ENCODE measurements around the gene KRTAP5-2.
"Not testable (repeated sequence)": the region's sequence is repeated elsewhere in the genome, so short reads cannot be mapped to it uniquely, and the experiment has no call there.

Gene KRTAP5-2

DNA sequence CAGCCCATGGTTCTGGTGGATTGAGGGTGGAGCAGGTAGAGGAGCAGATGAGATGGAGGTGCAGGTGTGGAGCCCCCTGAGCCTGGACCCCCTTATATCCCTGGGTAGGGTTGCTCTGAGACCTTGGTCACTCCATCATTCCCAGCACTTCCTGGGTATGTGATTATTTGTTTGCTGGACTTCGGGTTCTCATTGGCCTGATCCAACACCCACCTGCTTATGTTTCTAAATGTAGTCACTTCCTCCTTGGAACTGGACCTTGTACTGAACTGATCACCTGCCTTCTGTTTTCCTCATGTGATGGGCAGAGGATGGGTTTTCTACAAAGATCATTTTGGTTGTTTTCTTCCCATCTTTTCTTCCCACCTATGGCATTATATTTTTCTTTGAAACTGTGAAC is 24.0 kb upstream of the KRTAP5-2 start, which contains the start of gene KRTAP5-4:
Gene KRTAP5-4, minus strand, starts transcription at position 53 of the 400 bp plus-strand sequence. Its CDS starts 45 bp downstream, at position 8.
- Histone ChIP-seq H3K9me3 (no peaks in the 10 kb centered on the region), H3K36me3 (no peaks in the 10 kb centered on the region), H3K4me3 (ENCODE audit: low read depth, low read length) (no peak within 1 kb of the TSS), H3K4me1 (no peaks in the 10 kb centered on the region), H3K27me3 (no peaks in the 10 kb centered on the region)
- no peak for TF ChIP-seq CTCF (IDR thresholded peaks at IDR 0.05; ENCODE audit: low read depth, low read length)
- no peak for DNase-seq

DNA sequence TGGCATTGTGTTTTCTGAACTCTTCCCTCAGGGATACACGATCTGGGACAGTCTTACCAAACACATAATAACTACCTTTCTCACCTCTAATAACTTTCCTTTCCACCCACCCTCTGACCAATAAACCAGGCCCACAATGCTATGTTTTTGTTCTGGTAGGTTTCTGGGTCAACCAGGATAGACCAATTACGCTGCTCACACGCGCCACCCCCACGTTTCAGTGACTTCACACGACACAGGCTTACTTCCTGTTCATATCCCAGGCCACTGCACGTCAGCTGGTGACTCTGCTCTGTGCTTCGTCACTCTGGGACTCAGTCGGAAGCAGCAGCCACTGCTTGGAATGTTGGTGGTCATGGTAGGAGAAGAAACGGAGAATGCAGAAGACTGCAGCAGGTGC is 21.4 kb upstream of the KRTAP5-2 start:
- H3K4me1 ChIP-seq, result no peaks in the 10 kb centered on the region
- no peaks in the 10 kb centered on the region for H3K27me3 ChIP-seq
- H3K4me3 ChIP-seq (ENCODE audit: low read depth, low read length), result no peak overlapping the region
- no peaks in the 10 kb centered on the region for H3K9me3 ChIP-seq
- H3K36me3 ChIP-seq, result no peaks in the 10 kb centered on the region
- DNase-seq, result no peak
- no peak for TF ChIP-seq CTCF (IDR thresholded peaks at IDR 0.05; ENCODE audit: low read depth, low read length)

DNA sequence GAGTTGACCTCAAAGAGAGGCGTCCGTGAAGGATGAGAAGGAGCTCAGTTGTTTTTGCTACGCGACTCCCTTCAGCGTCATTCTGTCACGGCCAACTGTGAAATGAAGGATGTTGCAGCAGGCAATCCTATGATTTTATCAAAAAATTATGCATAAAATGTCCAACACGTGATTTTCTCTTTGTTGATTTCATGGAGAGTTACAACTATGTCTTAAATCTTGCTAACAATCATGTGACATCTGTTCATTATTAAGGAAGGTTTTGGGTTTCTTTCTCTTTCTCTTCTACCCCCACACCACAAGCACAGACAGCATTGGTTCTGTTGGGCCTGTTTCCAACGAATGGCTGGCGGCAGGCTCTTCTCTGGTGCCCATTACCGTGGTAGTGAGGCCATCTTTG is 20.1 kb upstream of the KRTAP5-2 start:
- Histone ChIP-seq H3K9me3 (no peaks in the 10 kb centered on the region), H3K4me3 (ENCODE audit: low read depth, low read length) (no peak overlapping the region), H3K27me3 (no peaks in the 10 kb centered on the region), H3K4me1 (no peaks in the 10 kb centered on the region), H3K36me3 (no peaks in the 10 kb centered on the region)
- DNase-seq, result no peak
- no peak for TF ChIP-seq CTCF (IDR thresholded peaks at IDR 0.05; ENCODE audit: low read depth, low read length)

GRCh38 chr11:1608363-1608762 is 10.3 kb upstream of the KRTAP5-2 start, which contains the start of gene KRTAP5-3:
KRTAP5-3 (minus strand) TSS chr11:1608463; CDS start chr11:1608385, 78 bp downstream.
- no peaks in the 10 kb centered on the region for H3K36me3 ChIP-seq
- TF ChIP-seq CTCF (IDR thresholded peaks at IDR 0.05; ENCODE audit: low read depth, low read length), result no peak
- no peak within 1 kb of the TSS for H3K4me3 ChIP-seq (ENCODE audit: low read depth, low read length)
- DNase-seq, result no peak
- no peaks in the 10 kb centered on the region for H3K27me3 ChIP-seq
- no peaks in the 10 kb centered on the region for H3K4me1 ChIP-seq
- H3K9me3 ChIP-seq, result no peaks in the 10 kb centered on the region

DNA sequence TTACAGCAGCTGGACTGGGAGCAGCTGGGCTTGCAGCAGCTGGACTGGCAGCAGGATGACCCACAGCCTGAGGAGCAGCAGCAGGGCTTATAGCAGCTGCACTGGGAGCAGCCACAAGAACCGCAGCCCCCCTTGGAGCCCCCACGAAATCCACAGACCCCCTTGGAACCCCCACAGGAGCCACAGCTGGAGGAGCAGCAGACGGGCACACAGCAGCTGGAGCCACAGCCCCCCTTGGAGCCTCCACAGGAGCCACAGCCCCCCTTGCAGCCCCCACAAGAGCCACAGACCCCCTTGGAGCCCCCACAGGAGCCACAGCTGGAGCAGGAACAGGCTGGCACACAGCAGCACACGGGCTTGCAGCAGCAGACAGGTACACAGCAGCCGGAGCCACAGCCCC is 9.8 kb upstream of the KRTAP5-2 start:
- not testable (repeated sequence) for DNase-seq; H3K4me1 ChIP-seq; H3K36me3 ChIP-seq; H3K9me3 ChIP-seq; H3K27me3 ChIP-seq; H3K4me3 ChIP-seq (ENCODE audit: low read depth, low read length)

GRCh38 chr11:1607156-1607845 is 9.2 kb upstream of the KRTAP5-2 start:
- DNase-seq, result not testable (repeated sequence)

GRCh38 chr11:1605923-1606322 is 7.8 kb upstream of the KRTAP5-2 start:
- not testable (repeated sequence) for H3K36me3 ChIP-seq; DNase-seq; H3K4me3 ChIP-seq (ENCODE audit: low read depth, low read length); H3K4me1 ChIP-seq; H3K9me3 ChIP-seq; H3K27me3 ChIP-seq

More at GRCh38 chr11:1607156-1607845, 9.2 kb upstream of the KRTAP5-2 start:
- not testable (repeated sequence) for H3K9me3 ChIP-seq; H3K36me3 ChIP-seq; H3K27me3 ChIP-seq; H3K4me3 ChIP-seq (ENCODE audit: low read depth, low read length); H3K4me1 ChIP-seq
